Measurements from ENCODE around the gene NAT8L. TPM values are rescaled to one million over a fixed set of nuclear protein-coding genes. Genes with fewer than 3 reads are reported as not detected.

NAT8L gene
- total RNA-seq, 1 experiment from 2014 or later = 9.2 TPM

- TF ChIP-seq CTCF (IDR thresholded peaks at IDR 0.05 in 2 of 3, conservative IDR thresholded peaks at IDR 0.05 in 1 of 3; ENCODE audit: borderline replicate concordance in 1 of 3, insufficient read depth in 1 of 3, low read depth in 2 of 3, low read length in 2 of 3) = no peak
- no peak for TF ChIP-seq EZH2 (IDR thresholded peaks at IDR 0.05)
- no peak for TF ChIP-seq JUND (IDR thresholded peaks at IDR 0.05)
- no peak for TF ChIP-seq TCF7L2 (IDR thresholded peaks at IDR 0.05; ENCODE audit: borderline replicate concordance, extremely low read depth, insufficient read depth, insufficient read length)
- TF ChIP-seq, protein P1, sequence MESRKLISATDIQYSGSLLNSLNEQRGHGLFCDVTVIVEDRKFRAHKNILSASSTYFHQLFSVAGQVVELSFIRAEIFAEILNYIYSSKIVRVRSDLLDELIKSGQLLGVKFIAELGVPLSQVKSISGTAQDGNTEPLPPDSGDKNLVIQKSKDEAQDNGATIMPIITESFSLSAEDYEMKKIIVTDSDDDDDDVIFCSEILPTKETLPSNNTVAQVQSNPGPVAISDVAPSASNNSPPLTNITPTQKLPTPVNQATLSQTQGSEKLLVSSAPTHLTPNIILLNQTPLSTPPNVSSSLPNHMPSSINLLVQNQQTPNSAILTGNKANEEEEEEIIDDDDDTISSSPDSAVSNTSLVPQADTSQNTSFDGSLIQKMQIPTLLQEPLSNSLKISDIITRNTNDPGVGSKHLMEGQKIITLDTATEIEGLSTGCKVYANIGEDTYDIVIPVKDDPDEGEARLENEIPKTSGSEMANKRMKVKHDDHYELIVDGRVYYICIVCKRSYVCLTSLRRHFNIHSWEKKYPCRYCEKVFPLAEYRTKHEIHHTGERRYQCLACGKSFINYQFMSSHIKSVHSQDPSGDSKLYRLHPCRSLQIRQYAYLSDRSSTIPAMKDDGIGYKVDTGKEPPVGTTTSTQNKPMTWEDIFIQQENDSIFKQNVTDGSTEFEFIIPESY (IDR thresholded peaks at IDR 0.05; ENCODE audit: extremely low read depth, insufficient replicate concordance, low read length) = no peak
- no peak for TF ChIP-seq SIN3A (IDR thresholded peaks at IDR 0.05; ENCODE audit: low read depth)
- no peak for TF ChIP-seq SP1 (IDR thresholded peaks at IDR 0.05; ENCODE audit: low read depth)
- no peak for TF ChIP-seq ZFX (IDR thresholded peaks at IDR 0.05)
- no peak for TF ChIP-seq YY1 (IDR thresholded peaks at IDR 0.05; ENCODE audit: extremely low read depth, insufficient replicate concordance, low read depth, low read length)
- TF ChIP-seq POLR2A (IDR thresholded peaks at IDR 0.05; ENCODE audit: borderline replicate concordance, extremely low read depth, insufficient read depth, insufficient read length) = no peak
- TF ChIP-seq, protein P2, sequence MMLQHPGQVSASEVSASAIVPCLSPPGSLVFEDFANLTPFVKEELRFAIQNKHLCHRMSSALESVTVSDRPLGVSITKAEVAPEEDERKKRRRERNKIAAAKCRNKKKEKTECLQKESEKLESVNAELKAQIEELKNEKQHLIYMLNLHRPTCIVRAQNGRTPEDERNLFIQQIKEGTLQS (IDR thresholded peaks at IDR 0.05) = no peak
Observed at GRCh38 chr4:2061186-2062131, 2.3 kb downstream of the NAT8L start (continued).
